GM23338 (cell line): Measurements from ENCODE around the gene AURKAIP1. TPM values are rescaled to one million over a fixed set of nuclear protein-coding genes. Genes with fewer than 3 reads are reported as not detected.

Experiments used
- ATAC-seq: fragments of 200-7000 bp; cut with Tn5 transposase; 3 replicates; pipeline ENCODE4 v1.9.1; 2020
- DNase-seq: peaks from one replicate; pipeline ENCODE4 v3.0.0-alpha.2; 2015; ENCODE audit warnings: low spot score
- H2AFZ ChIP-seq: fragments of 200-600 bp; sonication (generic); 2 replicates; pipeline ENCODE4 v1.8.0; 2016; ENCODE audit warnings: antibody characterized with exemption, mild to moderate bottlenecking, moderate library complexity
- H3F3A ChIP-seq: fragments of 200-600 bp; sonication (generic); replicated peaks from 2 replicates; pipeline ENCODE4 v1.8.0; 2017; ENCODE audit warnings: antibody characterized with exemption, mixed run types, low read depth
- H3K27ac ChIP-seq: fragments of 200-600 bp; sonication (generic); 2 replicates; pipeline ENCODE4 v1.6.1; 2016; ENCODE audit warnings: low read depth
- H3K27me3 ChIP-seq: fragments of 200-600 bp; sonication (generic); 2 replicates; pipeline ENCODE4 v1.8.0; 2016; ENCODE audit warnings: mild to moderate bottlenecking, mixed run types, moderate library complexity; ENCODE audit not compliant: insufficient read depth
- H3K36me3 ChIP-seq: fragments of 200-600 bp; sonication (generic); 2 replicates; pipeline ENCODE4 v1.8.0; 2016; ENCODE audit warnings: mild to moderate bottlenecking; ENCODE audit not compliant: insufficient read depth
- H3K4me1 ChIP-seq: fragments of 200-600 bp; sonication (generic); 2 replicates; pipeline ENCODE4 v1.8.0; 2016; ENCODE audit warnings: mild to moderate bottlenecking, moderate library complexity; ENCODE audit not compliant: insufficient read depth
- H3K4me2 ChIP-seq: fragments of 200-600 bp; sonication (generic); 2 replicates; pipeline ENCODE4 v1.7.1; 2017; ENCODE audit warnings: mixed run types
- H3K4me3 ChIP-seq: fragments of 200-600 bp; sonication (generic); 2 replicates; pipeline ENCODE4 v1.6.1; 2016; ENCODE audit warnings: mixed run types
- H3K79me2 ChIP-seq: fragments of 200-600 bp; sonication (generic); replicated peaks from 2 replicates; pipeline ENCODE4 v1.8.0; 2017; ENCODE audit warnings: mild to moderate bottlenecking; ENCODE audit not compliant: insufficient read depth
- H3K9me2 ChIP-seq: fragments of 200-600 bp; sonication (generic); 2 replicates; pipeline ENCODE4 v1.8.0; 2017; ENCODE audit not compliant: insufficient read depth
- H4K20me1 ChIP-seq: fragments of 200-600 bp; sonication (generic); replicated peaks from 2 replicates; pipeline ENCODE4 v1.8.0; 2017; ENCODE audit warnings: mild to moderate bottlenecking; ENCODE audit not compliant: insufficient read depth
- H3K27ac Mint-ChIP-seq: 2 replicates; pipeline ENCODE4 v1.8.0; 2020; ENCODE audit warnings: inconsistent platforms, mild to moderate bottlenecking, moderate library complexity, mixed read lengths
- H3K27me3 Mint-ChIP-seq: 3 replicates; pipeline ENCODE4 v1.8.0; 2022; ENCODE audit warnings: low read depth, mild to moderate bottlenecking, moderate library complexity, mixed read lengths, inconsistent platforms; ENCODE audit not compliant: insufficient read depth, poor library complexity
- H3K36me3 Mint-ChIP-seq: 3 replicates; pipeline ENCODE4 v1.8.0; 2021; ENCODE audit warnings: low read depth, mild to moderate bottlenecking, inconsistent platforms, moderate library complexity, mixed read lengths
- H3K4me1 Mint-ChIP-seq: 3 replicates; pipeline ENCODE4 v1.8.0; 2020; ENCODE audit warnings: mild to moderate bottlenecking, inconsistent platforms, mixed read lengths
- H3K4me3 Mint-ChIP-seq: 3 replicates; pipeline ENCODE4 v1.8.0; 2021; ENCODE audit warnings: moderate library complexity, mild to moderate bottlenecking, inconsistent platforms, mixed read lengths
- H3K9me3 Mint-ChIP-seq: 3 replicates; pipeline ENCODE4 v1.8.0; 2020; ENCODE audit warnings: moderate library complexity, mild to moderate bottlenecking, inconsistent platforms, mixed read lengths
- CREB1 ChIP-seq: fragments of 250-450 bp; sonication (Bioruptor Pico); IDR thresholded peaks from 2 replicates; pipeline ENCODE4 v1.5.0; 2020; ENCODE audit warnings: low read depth, mild to moderate bottlenecking, moderate library complexity
- EZH2 ChIP-seq: fragments of 200-600 bp; sonication (generic); IDR thresholded peaks from one replicate; pipeline ENCODE4 v1.8.0; 2017; ENCODE audit warnings: antibody characterized with exemption, mild to moderate bottlenecking, low read depth; ENCODE audit not compliant: unreplicated experiment
- EZH2phosphoT487 ChIP-seq: fragments of 200-600 bp; sonication (generic); IDR thresholded peaks from one replicate; pipeline ENCODE4 v1.8.1; 2018; ENCODE audit warnings: antibody characterized with exemption; ENCODE audit not compliant: unreplicated experiment
- JUNB ChIP-seq: IDR thresholded peaks from one replicate; pipeline ENCODE4 v1.6.1; 2016; ENCODE audit warnings: antibody characterized with exemption; ENCODE audit not compliant: unreplicated experiment
- NANOG ChIP-seq: IDR thresholded peaks from 2 replicates; pipeline ENCODE4 v1.6.1; 2016; ENCODE audit warnings: antibody characterized with exemption, borderline replicate concordance
- POLR2AphosphoS5 ChIP-seq: IDR thresholded peaks from 2 replicates; pipeline ENCODE4 v1.6.1; 2016; ENCODE audit warnings: antibody characterized with exemption, low read depth
- STAT1 ChIP-seq: IDR thresholded peaks from one replicate; pipeline ENCODE4 v1.6.1; 2016; ENCODE audit warnings: antibody characterized with exemption; ENCODE audit not compliant: unreplicated experiment
- ZNF114 ChIP-seq: fragments of 250-450 bp; sonication (Bioruptor Pico); IDR thresholded peaks from 2 replicates; pipeline ENCODE4 v1.5.0; 2020; ENCODE audit warnings: mild to moderate bottlenecking, moderate library complexity
- ZNF331 ChIP-seq: fragments of 250-450 bp; sonication (Bioruptor Pico); IDR thresholded peaks from 2 replicates; pipeline ENCODE4 v1.5.0; 2020; ENCODE audit warnings: low read depth, mild to moderate bottlenecking, moderate library complexity
- polyA plus RNA-seq: library from polyadenylated mRNA; unstranded; fragments of >200 nt; fragmentation: Nextera tagmentation; extraction: Ambion mirVana; gene quantifications from 2 replicates; pipeline ENCODE4 v1.2.1, GENCODE V29; 2016
- total RNA-seq: library from RNA; depleted of rRNA; stranded (reverse); fragments of >200 nt; shearing (Covaris generic); gene quantifications from 2 replicates; pipeline ENCODE4 v1.2.3, GENCODE V29; 2014
- TF ChIP-seq, protein P1 (sequence below), 2 experiments: fragments of 200-600 bp in 1 of 2; sonication (generic) in 1 of 2; conservative IDR thresholded peaks; 2 replicates each; pipeline versions ENCODE4 v1.5.1 to v1.6.1; 2016 to 2017; ENCODE audit warnings: antibody characterized with exemption in 2 of 2, low read depth in 2 of 2, mild to moderate bottlenecking in 2 of 2, moderate library complexity in 1 of 2
- TF ChIP-seq, protein P2 (sequence below): IDR thresholded peaks from 2 replicates; pipeline ENCODE4 v1.6.1; 2016; ENCODE audit warnings: antibody characterized with exemption
- TF ChIP-seq, protein P3 (sequence below): IDR thresholded peaks from one replicate; pipeline ENCODE4 v1.6.1; 2018; ENCODE audit warnings: antibody characterized with exemption; ENCODE audit not compliant: unreplicated experiment
- TF ChIP-seq, protein P4 (sequence below): fragments of 250-450 bp; sonication (Bioruptor Pico); IDR thresholded peaks from 2 replicates; pipeline ENCODE4 v1.5.0; 2020; ENCODE audit warnings: mild to moderate bottlenecking, moderate library complexity

AURKAIP1 gene
- total and polyA plus RNA-seq, 2 experiments from 2014 or later: 167 to 355 TPM

- Histone ChIP-seq H4K20me1 (no peaks in the 10 kb centered on the region), H3K4me3 (no peak overlapping the region), H3K36me3 (no peaks in the 10 kb centered on the region), H3K27me3 (no peaks in the 10 kb centered on the region), H2AFZ (no peak overlapping the region), H3K27ac (no peak overlapping the region), H3K79me2 (no peaks in the 10 kb centered on the region), H3K4me1 (peaks cover 22% of the 10 kb centered on the region), H3F3A (peaks cover 19% of the 10 kb centered on the region; the same call in 1 of the 2 replicates), H3K4me2 (no peak overlapping the region), H3K9me2 (no peaks in the 10 kb centered on the region)
- TF ChIP-seq CREB1 (CRISPR knock-in tag) (no peak), EZH2 (no peak), ZNF331 (CRISPR knock-in tag) (no peak), STAT1 (no peak), POLR2AphosphoS5 (no peak), JUNB (no peak), ZNF114 (CRISPR knock-in tag) (no peak), NANOG (no peak), EZH2phosphoT487 (no peak)
- TF ChIP-seq, protein P1, sequence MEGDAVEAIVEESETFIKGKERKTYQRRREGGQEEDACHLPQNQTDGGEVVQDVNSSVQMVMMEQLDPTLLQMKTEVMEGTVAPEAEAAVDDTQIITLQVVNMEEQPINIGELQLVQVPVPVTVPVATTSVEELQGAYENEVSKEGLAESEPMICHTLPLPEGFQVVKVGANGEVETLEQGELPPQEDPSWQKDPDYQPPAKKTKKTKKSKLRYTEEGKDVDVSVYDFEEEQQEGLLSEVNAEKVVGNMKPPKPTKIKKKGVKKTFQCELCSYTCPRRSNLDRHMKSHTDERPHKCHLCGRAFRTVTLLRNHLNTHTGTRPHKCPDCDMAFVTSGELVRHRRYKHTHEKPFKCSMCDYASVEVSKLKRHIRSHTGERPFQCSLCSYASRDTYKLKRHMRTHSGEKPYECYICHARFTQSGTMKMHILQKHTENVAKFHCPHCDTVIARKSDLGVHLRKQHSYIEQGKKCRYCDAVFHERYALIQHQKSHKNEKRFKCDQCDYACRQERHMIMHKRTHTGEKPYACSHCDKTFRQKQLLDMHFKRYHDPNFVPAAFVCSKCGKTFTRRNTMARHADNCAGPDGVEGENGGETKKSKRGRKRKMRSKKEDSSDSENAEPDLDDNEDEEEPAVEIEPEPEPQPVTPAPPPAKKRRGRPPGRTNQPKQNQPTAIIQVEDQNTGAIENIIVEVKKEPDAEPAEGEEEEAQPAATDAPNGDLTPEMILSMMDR (conservative IDR thresholded peaks at IDR 0.05; ENCODE audit: low read depth in 2 of 2): no peak
- TF ChIP-seq, protein P2, sequence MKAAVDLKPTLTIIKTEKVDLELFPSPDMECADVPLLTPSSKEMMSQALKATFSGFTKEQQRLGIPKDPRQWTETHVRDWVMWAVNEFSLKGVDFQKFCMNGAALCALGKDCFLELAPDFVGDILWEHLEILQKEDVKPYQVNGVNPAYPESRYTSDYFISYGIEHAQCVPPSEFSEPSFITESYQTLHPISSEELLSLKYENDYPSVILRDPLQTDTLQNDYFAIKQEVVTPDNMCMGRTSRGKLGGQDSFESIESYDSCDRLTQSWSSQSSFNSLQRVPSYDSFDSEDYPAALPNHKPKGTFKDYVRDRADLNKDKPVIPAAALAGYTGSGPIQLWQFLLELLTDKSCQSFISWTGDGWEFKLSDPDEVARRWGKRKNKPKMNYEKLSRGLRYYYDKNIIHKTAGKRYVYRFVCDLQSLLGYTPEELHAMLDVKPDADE: no peak
- TF ChIP-seq, protein P3, sequence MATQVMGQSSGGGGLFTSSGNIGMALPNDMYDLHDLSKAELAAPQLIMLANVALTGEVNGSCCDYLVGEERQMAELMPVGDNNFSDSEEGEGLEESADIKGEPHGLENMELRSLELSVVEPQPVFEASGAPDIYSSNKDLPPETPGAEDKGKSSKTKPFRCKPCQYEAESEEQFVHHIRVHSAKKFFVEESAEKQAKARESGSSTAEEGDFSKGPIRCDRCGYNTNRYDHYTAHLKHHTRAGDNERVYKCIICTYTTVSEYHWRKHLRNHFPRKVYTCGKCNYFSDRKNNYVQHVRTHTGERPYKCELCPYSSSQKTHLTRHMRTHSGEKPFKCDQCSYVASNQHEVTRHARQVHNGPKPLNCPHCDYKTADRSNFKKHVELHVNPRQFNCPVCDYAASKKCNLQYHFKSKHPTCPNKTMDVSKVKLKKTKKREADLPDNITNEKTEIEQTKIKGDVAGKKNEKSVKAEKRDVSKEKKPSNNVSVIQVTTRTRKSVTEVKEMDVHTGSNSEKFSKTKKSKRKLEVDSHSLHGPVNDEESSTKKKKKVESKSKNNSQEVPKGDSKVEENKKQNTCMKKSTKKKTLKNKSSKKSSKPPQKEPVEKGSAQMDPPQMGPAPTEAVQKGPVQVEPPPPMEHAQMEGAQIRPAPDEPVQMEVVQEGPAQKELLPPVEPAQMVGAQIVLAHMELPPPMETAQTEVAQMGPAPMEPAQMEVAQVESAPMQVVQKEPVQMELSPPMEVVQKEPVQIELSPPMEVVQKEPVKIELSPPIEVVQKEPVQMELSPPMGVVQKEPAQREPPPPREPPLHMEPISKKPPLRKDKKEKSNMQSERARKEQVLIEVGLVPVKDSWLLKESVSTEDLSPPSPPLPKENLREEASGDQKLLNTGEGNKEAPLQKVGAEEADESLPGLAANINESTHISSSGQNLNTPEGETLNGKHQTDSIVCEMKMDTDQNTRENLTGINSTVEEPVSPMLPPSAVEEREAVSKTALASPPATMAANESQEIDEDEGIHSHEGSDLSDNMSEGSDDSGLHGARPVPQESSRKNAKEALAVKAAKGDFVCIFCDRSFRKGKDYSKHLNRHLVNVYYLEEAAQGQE: no peak
- TF ChIP-seq, protein P4, sequence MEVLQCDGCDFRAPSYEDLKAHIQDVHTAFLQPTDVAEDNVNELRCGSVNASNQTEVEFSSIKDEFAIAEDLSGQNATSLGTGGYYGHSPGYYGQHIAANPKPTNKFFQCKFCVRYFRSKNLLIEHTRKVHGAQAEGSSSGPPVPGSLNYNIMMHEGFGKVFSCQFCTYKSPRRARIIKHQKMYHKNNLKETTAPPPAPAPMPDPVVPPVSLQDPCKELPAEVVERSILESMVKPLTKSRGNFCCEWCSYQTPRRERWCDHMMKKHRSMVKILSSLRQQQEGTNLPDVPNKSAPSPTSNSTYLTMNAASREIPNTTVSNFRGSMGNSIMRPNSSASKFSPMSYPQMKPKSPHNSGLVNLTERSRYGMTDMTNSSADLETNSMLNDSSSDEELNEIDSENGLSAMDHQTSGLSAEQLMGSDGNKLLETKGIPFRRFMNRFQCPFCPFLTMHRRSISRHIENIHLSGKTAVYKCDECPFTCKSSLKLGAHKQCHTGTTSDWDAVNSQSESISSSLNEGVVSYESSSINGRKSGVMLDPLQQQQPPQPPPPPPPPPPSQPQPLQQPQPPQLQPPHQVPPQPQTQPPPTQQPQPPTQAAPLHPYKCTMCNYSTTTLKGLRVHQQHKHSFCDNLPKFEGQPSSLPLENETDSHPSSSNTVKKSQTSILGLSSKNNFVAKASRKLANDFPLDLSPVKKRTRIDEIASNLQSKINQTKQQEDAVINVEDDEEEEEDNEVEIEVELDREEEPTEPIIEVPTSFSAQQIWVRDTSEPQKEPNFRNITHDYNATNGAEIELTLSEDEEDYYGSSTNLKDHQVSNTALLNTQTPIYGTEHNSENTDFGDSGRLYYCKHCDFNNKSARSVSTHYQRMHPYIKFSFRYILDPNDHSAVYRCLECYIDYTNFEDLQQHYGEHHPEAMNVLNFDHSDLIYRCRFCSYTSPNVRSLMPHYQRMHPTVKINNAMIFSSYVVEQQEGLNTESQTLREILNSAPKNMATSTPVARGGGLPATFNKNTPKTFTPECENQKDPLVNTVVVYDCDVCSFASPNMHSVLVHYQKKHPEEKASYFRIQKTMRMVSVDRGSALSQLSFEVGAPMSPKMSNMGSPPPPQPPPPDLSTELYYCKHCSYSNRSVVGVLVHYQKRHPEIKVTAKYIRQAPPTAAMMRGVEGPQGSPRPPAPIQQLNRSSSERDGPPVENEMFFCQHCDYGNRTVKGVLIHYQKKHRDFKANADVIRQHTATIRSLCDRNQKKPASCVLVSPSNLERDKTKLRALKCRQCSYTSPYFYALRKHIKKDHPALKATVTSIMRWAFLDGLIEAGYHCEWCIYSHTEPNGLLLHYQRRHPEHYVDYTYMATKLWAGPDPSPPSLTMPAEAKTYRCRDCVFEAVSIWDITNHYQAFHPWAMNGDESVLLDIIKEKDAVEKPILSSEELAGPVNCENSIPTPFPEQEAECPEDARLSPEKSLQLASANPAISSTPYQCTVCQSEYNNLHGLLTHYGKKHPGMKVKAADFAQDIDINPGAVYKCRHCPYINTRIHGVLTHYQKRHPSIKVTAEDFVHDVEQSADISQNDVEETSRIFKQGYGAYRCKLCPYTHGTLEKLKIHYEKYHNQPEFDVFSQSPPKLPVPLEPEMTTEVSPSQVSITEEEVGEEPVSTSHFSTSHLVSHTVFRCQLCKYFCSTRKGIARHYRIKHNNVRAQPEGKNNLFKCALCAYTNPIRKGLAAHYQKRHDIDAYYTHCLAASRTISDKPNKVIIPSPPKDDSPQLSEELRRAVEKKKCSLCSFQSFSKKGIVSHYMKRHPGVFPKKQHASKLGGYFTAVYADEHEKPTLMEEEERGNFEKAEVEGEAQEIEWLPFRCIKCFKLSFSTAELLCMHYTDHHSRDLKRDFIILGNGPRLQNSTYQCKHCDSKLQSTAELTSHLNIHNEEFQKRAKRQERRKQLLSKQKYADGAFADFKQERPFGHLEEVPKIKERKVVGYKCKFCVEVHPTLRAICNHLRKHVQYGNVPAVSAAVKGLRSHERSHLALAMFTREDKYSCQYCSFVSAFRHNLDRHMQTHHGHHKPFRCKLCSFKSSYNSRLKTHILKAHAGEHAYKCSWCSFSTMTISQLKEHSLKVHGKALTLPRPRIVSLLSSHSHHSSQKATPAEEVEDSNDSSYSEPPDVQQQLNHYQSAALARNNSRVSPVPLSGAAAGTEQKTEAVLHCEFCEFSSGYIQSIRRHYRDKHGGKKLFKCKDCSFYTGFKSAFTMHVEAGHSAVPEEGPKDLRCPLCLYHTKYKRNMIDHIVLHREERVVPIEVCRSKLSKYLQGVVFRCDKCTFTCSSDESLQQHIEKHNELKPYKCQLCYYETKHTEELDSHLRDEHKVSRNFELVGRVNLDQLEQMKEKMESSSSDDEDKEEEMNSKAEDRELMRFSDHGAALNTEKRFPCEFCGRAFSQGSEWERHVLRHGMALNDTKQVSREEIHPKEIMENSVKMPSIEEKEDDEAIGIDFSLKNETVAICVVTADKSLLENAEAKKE (CRISPR knock-in tag): no peak
- DNase-seq (no peak), ATAC-seq (no peak)
- H3K36me3 Mint-ChIP-seq: no peaks in the 10 kb centered on the region
- H3K27me3 Mint-ChIP-seq: peaks cover 18% of the 10 kb centered on the region
- no peak overlapping the region; the same call in 2 of the 3 replicates for H3K4me3 Mint-ChIP-seq
- H3K9me3 Mint-ChIP-seq: no peaks in the 10 kb centered on the region; the same call in 2 of the 3 replicates
- H3K4me1 Mint-ChIP-seq: peaks cover 31% of the 10 kb centered on the region
- H3K27ac Mint-ChIP-seq: peak overlapping the region; percentile 2; the same call in 1 of the 2 replicates
Observed at GRCh38 chr1:1360506-1361169, 14.4 kb downstream of the AURKAIP1 start.
